GM12878 (cell line): Measurements from ENCODE around the gene DNAJC16. TPM values are rescaled to one million over a fixed set of nuclear protein-coding genes. Genes with fewer than 3 reads are reported as not detected.

Experiments used
- ATAC-seq: fragments of 200-7000 bp; cut with Tn5 transposase; 3 replicates; pipeline ENCODE4 v1.9.1; 2020; ENCODE audit warnings: mild to moderate bottlenecking, moderate library complexity
- BruUV-seq: library from RNA; stranded (reverse); fragments of 400-500 nt; replicated peaks from 2 replicates; lab custom pipeline; 2021; lab: Mats Ljungman, UMichigan
- CTCF ChIA-PET: fragments of 300-600 bp; sonication (Branson Sonifier 250); formaldehyde crosslinking; extraction: SDS; loops from one replicate; lab custom pipeline; 2021; ENCODE audit warnings: inconsistent platforms; lab: Yijun Ruan, JAX
- POLR2A ChIA-PET: fragments of 350-600 bp; formaldehyde crosslinking; extraction: SDS; loops from one replicate; lab custom pipeline; 2021; ENCODE audit warnings: inconsistent platforms; lab: Charles Lee
- RAD21 ChIA-PET: fragments of 300-600 bp; sonication (Branson Sonifier 250); formaldehyde crosslinking; loops from one replicate; lab custom pipeline; 2023; ENCODE audit warnings: antibody characterized with exemption; ENCODE audit not compliant: unreplicated experiment; lab: Charles Lee
- SMC1A ChIA-PET: fragments of 300-600 bp; sonication (Branson Sonifier 250); formaldehyde crosslinking; loops from one replicate; lab custom pipeline; 2023; ENCODE audit not compliant: unreplicated experiment, uncharacterized antibody; lab: Charles Lee
- DNase-seq: peaks from one replicate; pipeline ENCODE4 v3.0.0-alpha.2; 2011; ENCODE audit warnings: low read depth, low spot score
- FAIRE-seq: peaks from 3 replicates; lab custom pipeline; 2011; peaks lifted over from hg19 to GRCh38; lab: Jason Lieb, UNC
- H2AFZ ChIP-seq: 2 replicates; pipeline ENCODE4 v1.6.0; 2011; ENCODE audit warnings: low read depth, low read length, control low read depth; ENCODE audit not compliant: control insufficient read depth
- H3K27ac ChIP-seq: 2 replicates; pipeline ENCODE4 v1.5.1; 2011; ENCODE audit warnings: control low read depth; ENCODE audit not compliant: control insufficient read depth, insufficient read depth
- H3K27me3 ChIP-seq, 2 experiments: replicated peaks in 1 of 2; 2 replicates each; pipeline versions ENCODE4 v1.6.0 to v1.6.1; 2011; ENCODE audit warnings: low read length in 1 of 2; ENCODE audit not compliant: control insufficient read depth in 2 of 2, insufficient read depth in 2 of 2
- H3K36me3 ChIP-seq, 2 experiments: 2 replicates each; pipeline ENCODE4 v1.5.1; 2011; ENCODE audit warnings: low read length in 1 of 2; ENCODE audit not compliant: control insufficient read depth in 2 of 2, insufficient read depth in 2 of 2
- H3K4me1 ChIP-seq: 2 replicates; pipeline ENCODE4 v1.6.1; 2011; ENCODE audit warnings: mild to moderate bottlenecking, low read length, moderate library complexity, mixed read lengths; ENCODE audit not compliant: control insufficient read depth, insufficient read depth
- H3K4me2 ChIP-seq: 2 replicates; pipeline ENCODE4 v1.6.0; 2011; ENCODE audit warnings: control low read depth; ENCODE audit not compliant: control insufficient read depth, insufficient read depth
- H3K4me3 ChIP-seq: fragments of 200-600 bp; sonication (generic); 2 replicates; pipeline ENCODE4 v1.5.1; 2016
- H3K79me2 ChIP-seq: 2 replicates; pipeline ENCODE4 v1.6.0; 2011; ENCODE audit warnings: low read length; ENCODE audit not compliant: control insufficient read depth, insufficient read depth
- H3K9ac ChIP-seq: 2 replicates; pipeline ENCODE4 v1.8.0; 2011; ENCODE audit warnings: low read length, control low read depth, mixed read lengths; ENCODE audit not compliant: control insufficient read depth, insufficient read depth
- H3K9me3 ChIP-seq: replicated peaks from 3 replicates; pipeline ENCODE4 v1.5.1; 2011; ENCODE audit warnings: mild to moderate bottlenecking, low read length; ENCODE audit not compliant: control insufficient read depth, insufficient read depth
- H4K20me1 ChIP-seq: 2 replicates; pipeline ENCODE4 v1.6.0; 2011; ENCODE audit not compliant: control insufficient read depth, insufficient read depth
- ASH2L ChIP-seq: fragments of 300-600, 200-600 bp; sonication (generic); IDR thresholded peaks from 2 replicates; pipeline ENCODE4 v1.6.1; 2017; ENCODE audit warnings: low read depth, mild to moderate bottlenecking, borderline replicate concordance
- FOXK2 ChIP-seq: fragments of 450-650 bp; IDR thresholded peaks from 2 replicates; pipeline ENCODE4 v1.6.1; 2017; ENCODE audit warnings: mild to moderate bottlenecking, moderate library complexity
- HCFC1 ChIP-seq: fragments of 150-350 bp; IDR thresholded peaks from 2 replicates; pipeline ENCODE4 v1.6.1; 2014; ENCODE audit warnings: low read length
- POU2F2 ChIP-seq: IDR thresholded peaks from 3 replicates; pipeline ENCODE4 v1.6.1; 2011; ENCODE audit warnings: low read depth, mild to moderate bottlenecking, low read length, borderline replicate concordance
- RELA ChIP-seq: fragments of 450-650 bp; IDR thresholded peaks from 2 replicates; pipeline ENCODE4 v1.8.0; 2014; ENCODE audit warnings: borderline replicate concordance; ENCODE audit not compliant: partially characterized antibody
- WGBS: methylation state at CpG from one replicate; pipeline ENCODE4 v1.1.6; 2016; ENCODE audit warnings: low lambda C conversion rate; ENCODE audit not compliant: insufficient replicate concordance, insufficient coverage; ENCODE audit errors: missing lambda C conversion rate; 5-methylcytosine and 5-hydroxymethylcytosine counted together
- in situ Hi-C: fragments of 300-500 bp; cut with MboI; formaldehyde crosslinking; loops from 9 replicates; pipeline ENCODE4 v1.14.3; 2018; ENCODE audit warnings: mixed read lengths
- intact Hi-C: fragments of 100-400 bp; cut with micrococcal nuclease; formaldehyde crosslinking; loops from one replicate; pipeline ENCODE4 v1.14.2; 2022; ENCODE audit not compliant: unreplicated experiment
- polyA plus RNA-seq, 11 experiments: library from polyadenylated mRNA; depleted of rRNA in 4 of 11; unstranded in 6 of 11; stranded (reverse) in 5 of 11; fragments of >200 nt; fragmentation: Nextera tagmentation in 4 of 11; fragmentation: Illumina TruSeq in 1 of 11; extraction: Ambion mirVana in 4 of 11; extraction: Trizol in 1 of 11; gene quantifications; 1 replicate in 1 of 11; 2 replicates in 10 of 11; pipeline versions ENCODE4 v1.2.1 to v1.2.3, GENCODE V29; 2011 to 2016; ENCODE audit warnings: inconsistent platforms in 2 of 11, missing spikeins in 2 of 11, low read depth in 1 of 11
- total RNA-seq, 4 experiments: library from RNA; depleted of rRNA in 3 of 4; stranded (reverse); fragments of >200 nt in 3 of 4; fragmentation: Illumina TruSeq in 1 of 4; extraction: Trizol in 1 of 4; gene quantifications; 2 replicates each; pipeline versions ENCODE4 v1.2.1 to v1.2.3, GENCODE V29; 2013 to 2021

The DNAJC16 gene
- total and polyA plus RNA-seq, 10 of the 15 experiments (the other 5 are each of a cell fraction or from before 2014, with no cell fraction given): 2.4 to 12.7 (median 7.8) TPM

DNA sequence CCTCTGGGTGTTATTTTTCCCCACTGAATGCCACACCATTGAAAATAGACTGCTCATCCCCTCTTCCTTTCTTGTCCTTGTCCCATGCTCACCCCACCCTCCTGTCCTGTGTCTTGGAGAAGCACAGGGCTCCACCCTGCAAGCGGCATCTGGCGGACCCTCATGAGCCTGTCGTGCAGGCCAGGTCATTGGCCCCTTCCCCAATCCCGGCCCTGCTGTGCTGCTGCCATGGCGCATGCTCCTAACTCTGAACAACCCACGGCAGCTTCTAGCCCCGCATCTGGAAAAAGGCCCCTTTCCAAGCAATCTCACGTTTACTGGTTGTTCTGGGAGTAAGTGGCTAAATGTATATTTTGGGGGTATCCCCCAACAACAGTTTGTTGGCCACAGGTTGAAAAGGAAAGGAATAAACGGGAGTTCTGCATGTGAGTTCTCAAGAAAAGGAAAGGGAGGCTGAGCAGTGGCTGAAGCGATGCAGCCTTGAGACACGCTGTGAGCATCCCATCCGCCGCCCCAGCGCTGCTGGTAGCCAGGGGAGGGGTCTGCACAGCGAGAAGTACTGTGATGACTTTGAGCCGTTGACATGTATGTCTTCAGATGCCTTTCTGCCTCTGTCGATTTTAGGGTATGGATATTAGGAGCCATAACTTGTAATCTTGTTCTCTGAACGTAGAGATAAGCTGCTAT is 41.9 kb downstream of the DNAJC16 start:
- no peaks in the 10 kb centered on the region for H4K20me1 ChIP-seq
- SMC1A ChIA-PET: interaction anchor here (1.3 to 1.5 kb wide), 3 partner anchors 11 to 17 kb away, joined by 3 read pairs; no protein-coding TSS in a partner anchor
- WGBS: 91% methylated on average over 18 of the region's 18 CpGs
- RAD21 ChIA-PET: no interaction called here
- POLR2A ChIA-PET: no interaction called here
- no peaks in the 10 kb centered on the region for H3K79me2 ChIP-seq
- no peak overlapping the region for H3K9ac ChIP-seq
- TF ChIP-seq HCFC1 (no peak), POU2F2 (no peak), ASH2L (no peak)
- no peak for DNase-seq
- H3K9me3 ChIP-seq: no peaks in the 10 kb centered on the region
- H3K36me3 ChIP-seq: peaks cover 4 to 15% of the 10 kb centered on the region in 2 experiments
- no peak overlapping the region for H3K4me3 ChIP-seq
- no peak overlapping the region for H3K4me2 ChIP-seq
- H3K27me3 ChIP-seq: no peaks in the 10 kb centered on the region
- CTCF ChIA-PET: no interaction called here
- intact Hi-C loops (no loop called here), in situ Hi-C loops (no loop called here)
- FAIRE-seq: no peak
- BruUV-seq: no TSS peak
- H2AFZ ChIP-seq: no peak overlapping the region
- H3K27ac ChIP-seq: no peak overlapping the region
- H3K4me1 ChIP-seq: peaks cover 12% of the 10 kb centered on the region
- no peak for ATAC-seq

DNA sequence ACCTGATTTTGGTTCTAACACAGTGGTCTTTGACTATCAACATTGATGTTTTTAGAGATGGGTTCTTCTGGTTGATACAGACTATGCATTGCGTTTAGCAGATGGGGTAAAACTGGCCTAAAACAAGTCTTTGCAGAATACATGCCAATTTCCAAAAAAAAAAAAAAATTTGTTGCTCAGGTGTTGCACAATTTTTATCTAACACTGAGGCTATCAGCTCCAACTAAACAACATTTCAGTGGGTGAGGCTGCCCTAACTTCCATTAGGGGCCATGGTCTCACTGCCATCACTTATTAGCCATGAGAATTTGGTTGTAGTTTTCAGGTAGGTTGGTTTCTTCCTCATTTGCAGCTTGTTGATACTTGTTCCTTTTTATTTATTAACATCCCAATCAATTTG is 44.2 kb downstream of the DNAJC16 start:
- in situ Hi-C loops: no loop called here
- ChIA-PET RAD21 (interaction anchor here (0.7 to 1.3 kb wide), 6 partner anchors 21 to 245 kb away, joined by 3 to 4 read pairs (median 3); partner anchors contain the start of gene DNAJC16), CTCF (interaction anchor here (1.5 to 3.0 kb wide), 3 partner anchors 9 to 170 kb away, joined by 4 to 9 read pairs (median 5); partner anchors contain the start of gene DNAJC16), POLR2A (interaction anchor here (1.4 to 2.4 kb wide), 3 partner anchors 20 to 126 kb away, joined by 3 to 8 read pairs (median 6); partner anchors contain the start of gene DDI2), SMC1A (interaction anchor here (0.7 to 2.4 kb wide), 8 partner anchors 11 to 169 kb away, joined by 3 to 14 read pairs (median 4); no protein-coding TSS in a partner anchor)
- H4K20me1 ChIP-seq: no peaks in the 10 kb centered on the region
- TF ChIP-seq FOXK2: no peak
- TF ChIP-seq RELA: no peak
- intact Hi-C loops: no loop called here
- WGBS: 100% methylated on average over 1 of the region's 1 CpG
- FAIRE-seq (no peak), DNase-seq (no peak), ATAC-seq (no peak)
- no peaks in the 10 kb centered on the region for H3K9me3 ChIP-seq
- BruUV-seq: no TSS peak
- H3K4me2 ChIP-seq: no peak overlapping the region
- H2AFZ ChIP-seq: no peak overlapping the region
- no peaks in the 10 kb centered on the region for H3K79me2 ChIP-seq
- H3K9ac ChIP-seq: no peak overlapping the region
- H3K4me1 ChIP-seq: peaks cover 8% of the 10 kb centered on the region
- peaks cover 2 to 9% of the 10 kb centered on the region in 2 experiments; a peak in 3 of 4 replicates for H3K36me3 ChIP-seq
- no peaks in the 10 kb centered on the region for H3K27me3 ChIP-seq
- H3K4me3 ChIP-seq: no peak overlapping the region
- no peak overlapping the region for H3K27ac ChIP-seq
